Iris pigment epithelial cell (primary cell): Measurements from ENCODE around the gene TBC1D20.

Source experiments
- DNase-seq: peaks from one replicate; pipeline ENCODE4 v3.0.0-alpha.2; 2011; ENCODE audit warnings: low read depth

Gene TBC1D20

DNA sequence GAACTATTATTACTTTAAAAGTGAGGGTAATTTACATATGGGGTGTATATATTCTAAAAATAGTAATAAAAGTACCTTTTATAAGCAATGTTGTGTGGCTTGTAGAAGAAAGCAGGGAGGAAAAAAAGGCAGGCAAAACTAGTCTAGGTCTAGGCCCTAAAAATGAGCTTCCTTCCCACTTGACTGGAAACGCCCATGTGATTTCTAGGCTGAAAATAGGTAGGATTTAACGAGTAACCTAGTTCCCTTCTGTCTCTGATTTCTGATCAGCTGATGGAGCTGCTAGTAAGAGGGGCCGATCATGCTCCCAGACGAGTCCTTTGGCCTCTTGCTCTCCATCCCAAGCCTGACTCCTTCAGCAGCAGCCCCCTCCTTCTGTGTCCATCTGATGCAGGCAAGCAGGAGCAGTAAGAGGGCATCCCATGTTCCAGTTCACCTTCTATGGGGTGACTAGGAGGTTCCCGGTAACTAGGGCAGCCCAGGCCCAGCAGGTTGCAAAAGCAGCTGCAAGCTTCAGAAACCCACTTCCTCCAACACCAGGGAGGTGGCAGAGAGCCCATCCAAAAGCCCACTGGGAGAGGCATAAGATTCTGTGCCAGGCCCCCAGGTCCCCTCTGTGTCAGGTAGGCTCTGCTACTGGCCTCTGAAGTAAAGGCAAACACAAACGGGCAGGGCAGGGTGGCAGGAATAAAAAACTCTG is 24.4 kb downstream of the TBC1D20 start:
- DNase-seq, result no peak

DNA sequence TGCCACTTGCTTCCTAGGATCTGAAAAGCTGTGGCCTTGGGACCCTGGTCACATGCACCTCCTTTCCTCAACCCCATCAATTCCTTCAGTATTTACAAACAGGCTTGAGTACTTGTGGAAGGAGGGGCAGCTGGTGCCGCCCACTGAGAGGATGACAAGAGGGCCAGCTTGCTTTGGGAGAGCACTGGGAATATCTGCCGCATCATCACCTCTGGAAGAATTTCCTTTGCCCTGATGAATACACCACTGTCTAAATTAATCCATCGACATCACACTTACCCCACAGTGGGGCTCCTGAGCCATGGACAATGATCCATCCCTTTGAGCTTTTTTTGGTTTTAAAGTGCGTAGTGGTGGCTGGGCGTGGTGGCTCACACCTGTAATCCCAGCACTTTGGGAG is 25.9 kb downstream of the TBC1D20 start:
- DNase-seq, result no peak

DNA sequence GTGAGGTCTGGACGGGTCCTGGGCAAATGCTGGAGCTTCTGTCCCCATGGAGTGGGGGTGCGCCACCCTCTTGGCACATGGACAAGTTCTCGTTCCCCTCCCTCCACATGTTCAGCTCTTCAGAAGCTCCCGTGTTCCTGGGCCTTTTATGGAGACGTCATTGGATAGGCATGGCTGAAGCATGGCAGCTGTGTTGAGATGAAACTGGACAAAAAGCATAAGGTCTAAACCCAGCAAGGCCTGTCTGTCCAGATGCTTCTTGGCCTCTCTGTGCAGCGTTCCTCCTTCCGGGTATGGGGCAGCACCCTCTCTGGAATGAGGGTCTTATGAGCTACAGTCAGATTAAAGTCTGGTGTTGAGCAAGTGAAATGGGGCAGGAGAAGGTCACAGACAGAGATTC is 26.8 kb downstream of the TBC1D20 start:
- no peak for DNase-seq

GRCh38 chr20:434661-435419 is 27.5 kb downstream of the TBC1D20 start:
- DNase-seq, result no peak

GRCh38 chr20:434221-434620 is 28.1 kb downstream of the TBC1D20 start:
- no peak for DNase-seq

GRCh38 chr20:433300-433975 is 28.9 kb downstream of the TBC1D20 start:
- DNase-seq, result peak; percentile 30

DNA sequence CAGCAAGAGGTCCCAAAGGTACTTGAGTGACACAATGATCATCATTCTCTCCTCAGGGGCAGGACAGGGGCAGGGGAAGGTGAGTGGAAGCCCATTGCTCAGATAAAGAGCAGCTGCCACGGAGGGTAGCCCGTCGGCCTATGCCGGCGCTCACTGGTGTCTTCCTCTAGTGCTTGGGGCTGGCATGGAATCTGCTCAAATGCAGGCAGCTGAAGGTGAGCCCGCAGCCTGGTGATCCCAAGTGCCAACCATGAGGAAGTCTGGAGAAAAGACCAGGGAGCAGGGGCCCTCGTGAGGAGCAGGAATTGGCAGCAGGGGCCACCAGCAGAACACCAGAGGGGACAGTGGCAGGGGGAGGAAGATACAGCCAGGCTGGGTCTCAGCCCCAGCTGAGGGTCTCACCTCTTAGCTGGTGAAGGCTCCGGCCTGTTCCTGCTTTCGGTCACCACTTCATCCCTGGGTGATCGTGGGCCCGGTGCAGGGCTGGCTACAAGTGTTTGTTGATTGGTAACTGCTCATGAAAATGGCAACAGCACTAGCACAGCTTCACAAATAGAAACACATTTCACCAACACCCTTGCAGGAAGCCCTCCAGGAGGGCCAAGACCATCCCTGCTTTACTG is 29.5 kb downstream of the TBC1D20 start:
- DNase-seq, result no peak

DNA sequence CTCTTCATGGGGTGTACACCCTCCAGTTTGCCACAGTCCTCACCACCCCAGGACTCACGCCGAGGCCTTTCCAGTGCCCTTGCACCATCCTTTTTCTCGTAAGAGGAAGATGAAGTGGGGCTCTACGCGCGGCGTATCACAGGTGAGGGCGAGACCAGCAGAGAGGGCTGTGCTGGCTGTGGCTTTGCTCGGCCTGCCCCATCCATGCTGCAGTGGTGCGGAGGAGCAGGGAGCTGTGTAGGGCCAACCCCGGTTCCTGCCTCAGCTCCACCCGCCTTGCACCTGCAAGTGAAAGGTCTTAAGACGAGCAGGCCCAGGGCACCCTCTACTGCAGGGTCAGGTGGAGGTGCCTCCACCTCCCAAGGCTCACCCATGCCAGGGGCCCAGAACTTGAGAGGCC is 30.1 kb downstream of the TBC1D20 start:
- DNase-seq, result no peak

DNA sequence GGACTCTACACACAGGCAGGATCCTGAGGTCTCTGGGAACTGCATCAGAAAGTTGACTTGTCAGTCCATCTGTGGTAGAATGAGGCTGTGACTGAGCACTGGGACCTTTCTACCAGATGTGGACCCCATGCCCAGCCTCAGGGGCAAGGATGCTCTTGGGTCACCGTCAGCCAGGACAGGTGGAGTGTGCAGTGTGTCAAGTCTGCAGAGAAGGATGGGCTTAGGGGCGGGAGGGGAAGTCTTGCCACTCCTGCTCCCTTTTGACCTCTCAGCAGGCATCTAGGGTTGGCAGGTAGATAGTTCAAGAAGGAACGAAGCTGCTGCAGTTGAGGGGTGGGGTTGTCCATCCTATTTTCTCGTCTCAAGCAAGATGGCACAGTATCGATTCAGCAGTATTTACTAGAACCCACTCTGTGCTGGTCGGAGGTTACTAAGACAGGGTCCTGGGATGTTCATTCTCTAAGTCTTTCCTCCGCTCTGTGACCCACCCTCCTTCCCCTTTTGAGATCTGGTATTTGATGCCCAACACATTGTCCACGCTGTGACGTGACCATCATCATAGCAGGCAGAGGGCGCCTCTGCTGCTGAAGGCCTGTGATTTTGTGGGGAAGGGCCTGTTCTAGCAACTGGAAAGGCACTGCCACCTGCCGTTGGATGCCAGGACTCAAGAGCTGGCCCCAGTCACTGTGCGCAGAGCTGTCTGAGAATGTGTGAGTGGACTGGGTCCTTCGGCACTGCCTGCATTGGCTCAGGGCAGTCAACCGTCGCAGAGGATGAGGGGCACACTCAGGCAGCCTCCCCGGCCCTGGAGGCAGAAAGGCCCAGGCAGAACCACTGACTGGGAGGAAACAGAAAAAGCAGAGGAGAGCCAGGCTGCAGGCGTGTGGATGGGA is 31.1 kb downstream of the TBC1D20 start:
- DNase-seq, result peak; percentile 67

GRCh38 chr20:430091-430999 is 32.0 kb downstream of the TBC1D20 start:
- DNase-seq, result peak; percentile 27

- no peak for DNase-seq
These were observed 33.6 kb downstream of the TBC1D20 start for GRCh38 chr20:428658-429200.

DNA sequence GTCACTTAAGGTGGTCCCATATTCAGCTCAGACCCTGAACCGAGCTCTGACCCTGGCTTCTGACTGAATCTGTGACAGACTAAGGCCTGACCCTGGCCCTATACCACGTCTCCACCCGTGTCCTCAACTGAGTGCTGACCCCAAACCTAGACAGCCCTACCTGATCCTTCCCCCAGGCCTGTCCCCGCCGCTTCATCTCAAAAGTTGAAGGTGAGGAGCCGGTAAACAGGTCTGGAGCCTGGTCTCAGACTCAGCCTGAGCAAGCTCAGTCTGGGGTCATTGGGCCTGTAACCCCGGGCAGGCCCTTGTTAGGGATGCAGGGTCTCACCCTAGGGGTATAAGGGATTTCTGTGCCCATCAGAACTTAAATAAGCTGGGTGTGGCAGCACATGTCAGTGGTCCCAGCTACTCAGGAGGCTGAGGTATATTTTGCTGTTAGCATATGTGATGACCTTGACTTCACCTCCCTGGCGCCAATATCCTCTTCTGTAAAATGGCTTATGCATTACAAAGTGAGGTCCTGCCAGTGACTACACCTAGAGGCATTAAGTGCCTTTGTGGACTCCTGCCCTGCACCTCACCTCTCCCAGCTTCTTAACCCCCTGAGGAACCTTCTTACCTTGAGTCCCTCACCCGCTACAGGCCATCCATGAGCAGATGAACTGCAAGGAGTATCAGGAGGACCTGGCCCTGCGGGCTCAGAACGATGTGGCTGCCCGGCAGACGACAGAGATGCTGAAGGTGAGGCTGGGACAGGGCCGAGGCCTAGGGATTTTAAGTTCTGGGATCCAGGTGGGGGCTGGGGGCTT is 34.3 kb downstream of the TBC1D20 start:
- DNase-seq, result no peak

DNA sequence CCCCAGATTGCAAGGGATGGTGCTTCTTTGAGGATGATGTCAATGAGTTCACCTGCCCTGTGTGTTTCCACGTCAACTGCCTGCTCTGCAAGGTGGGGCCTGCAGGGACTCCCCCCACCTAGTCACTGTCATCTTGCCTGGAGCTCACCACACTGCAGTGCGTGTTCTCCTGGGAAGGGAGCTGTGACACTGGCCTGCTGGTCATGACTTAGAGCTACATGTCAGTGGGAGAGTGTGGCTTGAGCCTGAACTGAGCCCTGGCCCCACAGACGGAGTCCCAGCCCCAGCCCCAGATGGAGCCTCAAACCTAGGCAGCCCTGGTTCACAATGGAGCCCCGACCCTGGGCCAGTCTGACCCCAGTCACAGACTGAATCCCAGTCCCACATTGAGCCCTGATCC is 34.9 kb downstream of the TBC1D20 start:
- no peak for DNase-seq

DNA sequence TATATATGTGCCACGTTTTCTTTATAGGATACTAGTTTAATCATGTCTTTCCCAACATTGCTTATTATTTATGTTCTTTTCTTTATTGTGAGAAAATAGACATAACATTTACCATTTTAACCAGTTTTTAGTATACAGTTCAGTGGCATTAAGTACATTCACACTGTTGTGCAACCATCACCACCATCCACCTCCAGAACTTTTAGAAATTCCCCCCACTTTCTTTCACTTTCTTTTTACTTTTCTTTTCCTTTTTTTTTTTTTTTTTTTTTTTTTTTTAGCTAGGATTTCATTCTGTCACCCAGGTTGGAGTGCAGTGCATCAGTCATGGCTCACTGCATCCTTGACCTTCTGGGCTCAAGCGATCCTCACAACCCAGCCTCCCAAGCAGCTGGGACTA is 35.8 kb downstream of the TBC1D20 start:
- no peak for DNase-seq

DNA sequence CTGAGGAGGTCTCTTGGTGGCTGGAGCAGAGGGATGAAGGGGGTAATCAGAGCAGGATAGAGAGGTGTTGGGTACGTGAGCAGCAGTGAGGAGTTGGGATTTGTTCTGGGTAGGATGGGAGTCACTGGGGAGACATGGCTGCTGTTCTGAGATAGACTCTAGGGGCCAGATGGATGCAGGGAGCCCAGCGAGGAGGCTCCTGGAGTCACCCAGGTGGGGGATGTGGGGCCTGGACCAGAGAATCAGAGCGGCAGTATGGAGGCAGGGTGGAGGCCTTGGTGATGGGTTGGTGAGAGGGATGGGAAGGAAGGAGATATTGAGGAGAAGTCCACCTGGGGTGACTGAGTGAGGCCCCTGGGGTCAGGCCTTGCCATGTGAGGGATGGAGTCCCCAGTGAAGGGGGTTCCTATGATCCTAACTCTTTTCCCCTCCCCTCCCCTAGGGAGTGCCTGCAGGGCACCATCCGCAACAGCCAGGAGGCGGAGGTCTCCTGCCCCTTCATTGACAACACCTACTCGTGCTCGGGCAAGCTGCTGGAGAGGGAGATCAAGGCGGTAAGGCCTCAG is 40.6 kb downstream of the TBC1D20 start:
- DNase-seq, result no peak

DNA sequence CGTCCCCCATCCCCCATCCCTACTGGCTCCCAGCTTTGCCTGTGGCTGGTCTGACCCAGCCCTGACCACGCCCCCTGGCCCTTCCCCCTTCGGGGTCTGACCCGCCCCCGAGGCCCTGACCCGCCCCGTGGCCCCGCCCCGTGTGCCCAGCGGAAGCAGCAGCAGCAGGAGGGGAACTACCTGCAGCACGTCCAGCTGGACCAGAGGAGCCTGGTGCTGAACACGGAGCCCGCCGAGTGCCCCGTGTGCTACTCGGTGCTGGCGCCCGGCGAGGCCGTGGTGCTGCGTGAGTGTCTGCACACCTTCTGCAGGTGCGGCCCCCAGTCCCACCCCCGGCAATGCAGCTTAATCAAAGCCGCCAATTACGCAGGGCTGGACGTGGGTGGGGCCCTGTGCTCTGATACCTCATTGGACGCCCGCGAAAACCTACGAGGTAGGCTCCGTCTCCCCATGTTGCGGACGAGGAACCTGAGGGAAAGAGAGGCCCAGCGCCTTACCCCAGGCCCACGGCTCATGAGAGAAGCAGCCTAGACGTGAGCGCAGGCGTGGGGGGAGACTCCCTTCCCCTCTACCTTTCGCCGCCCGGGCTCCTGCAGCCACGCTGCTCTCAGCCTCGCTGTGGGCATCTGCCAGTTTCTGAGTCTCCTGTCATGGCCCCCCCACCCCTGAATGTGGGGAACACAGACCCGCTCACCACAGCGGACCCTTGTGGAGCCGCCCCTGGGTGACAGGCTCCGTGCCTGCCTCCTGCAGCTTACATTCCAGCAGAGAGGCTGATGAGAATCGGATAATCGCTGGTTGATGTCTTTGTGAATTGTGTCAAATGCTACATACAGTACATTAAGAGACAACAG is 41.4 kb downstream of the TBC1D20 start:
- no peak for DNase-seq

DNA sequence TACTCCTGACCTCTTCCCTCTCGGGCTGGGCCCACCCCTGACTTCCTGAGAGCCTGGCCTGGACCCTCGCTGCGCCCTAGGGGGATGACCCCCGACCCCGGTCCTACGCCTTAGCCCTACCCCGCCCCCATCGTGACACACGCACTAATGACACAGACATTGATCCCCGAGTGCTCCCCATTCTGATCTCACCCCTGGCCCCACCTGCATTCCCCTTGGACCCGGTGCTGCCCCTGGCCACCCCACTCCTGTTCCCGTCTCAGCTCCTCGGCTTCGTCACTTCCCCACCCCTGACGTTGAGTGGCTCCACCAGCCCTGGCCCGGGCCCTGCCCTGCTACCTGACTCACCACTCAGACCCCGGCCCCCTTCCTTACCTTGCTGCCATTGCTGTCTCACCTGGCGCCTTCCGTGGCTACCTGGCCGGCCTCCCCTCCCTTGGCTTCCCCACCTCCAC is 42.1 kb downstream of the TBC1D20 start:
- no peak for DNase-seq

- DNase-seq, result no peak
These were observed 42.7 kb downstream of the TBC1D20 start for GRCh38 chr20:419556-420165.
